ENCODE data around the gene CLEC16A.

GRCh38 chr16:11118479-11118878, 174.1 kb downstream of the CLEC16A start:
- TF ChIP-seq POLR2A (IDR thresholded peaks at IDR 0.05; ENCODE audit: low read length): no peak
- TF ChIP-seq GATA1 (IDR thresholded peaks at IDR 0.05; ENCODE audit: low read depth, low read length): no peak
